Caco-2 (cell line): Measurements from ENCODE around the gene FAM168A. TPM values are rescaled to one million over a fixed set of nuclear protein-coding genes. Genes with fewer than 3 reads are reported as not detected.

Experiments used
- BruUV-seq: library from RNA; stranded (reverse); fragments of 400-500 nt; replicated peaks from 2 replicates; lab custom pipeline; 2021; lab: Mats Ljungman, UMichigan
- CTCF ChIA-PET: fragments of 300-600 bp; sonication (Branson Sonifier 250); formaldehyde crosslinking; loops from one replicate; lab custom pipeline; 2022; ENCODE audit warnings: antibody characterized with exemption; lab: Charles Lee
- POLR2A ChIA-PET: fragments of 300-600 bp; sonication (Branson Sonifier 250); formaldehyde crosslinking; loops from one replicate; lab custom pipeline; 2022; ENCODE audit warnings: antibody characterized with exemption; lab: Charles Lee
- DNase-seq, 2 experiments: peaks; one replicate each; pipeline versions ENCODE4 v3.0.0 to v3.0.0-alpha.2; 2020 to 2022
- H3K27me3 ChIP-seq: replicated peaks from 2 replicates; pipeline ENCODE4 v1.6.0; 2011; ENCODE audit warnings: low read length; ENCODE audit not compliant: control insufficient read depth, insufficient read depth
- H3K36me3 ChIP-seq: 2 replicates; pipeline ENCODE4 v1.5.1; 2011; ENCODE audit warnings: low read length; ENCODE audit not compliant: control insufficient read depth, insufficient read depth
- H3K4me1 ChIP-seq: fragments of 250-450 bp; sonication (Bioruptor Pico); 2 replicates; pipeline ENCODE4 v1.5.1; 2020; ENCODE audit warnings: mild to moderate bottlenecking
- H3K4me3 ChIP-seq: 2 replicates; pipeline ENCODE4 v1.5.1; 2011; ENCODE audit warnings: low read depth, mild to moderate bottlenecking, control low read depth, low read length
- H3K9me3 ChIP-seq: fragments of 250-450 bp; sonication (Bioruptor Pico); 2 replicates; pipeline ENCODE4 v1.5.1; 2020; ENCODE audit warnings: mild to moderate bottlenecking, moderate library complexity
- H3K27ac Mint-ChIP-seq: one replicate; pipeline ENCODE4 v1.8.0; 2022; ENCODE audit warnings: mixed read lengths; ENCODE audit not compliant: unreplicated experiment
- H3K27me3 Mint-ChIP-seq: one replicate; pipeline ENCODE4 v1.8.0; 2022; ENCODE audit warnings: mixed read lengths; ENCODE audit not compliant: insufficient read depth, unreplicated experiment
- H3K36me3 Mint-ChIP-seq: one replicate; pipeline ENCODE4 v1.8.0; 2022; ENCODE audit warnings: mild to moderate bottlenecking, mixed read lengths; ENCODE audit not compliant: insufficient read depth, unreplicated experiment
- H3K4me1 Mint-ChIP-seq: one replicate; pipeline ENCODE4 v1.8.0; 2022; ENCODE audit warnings: low read depth, mixed read lengths; ENCODE audit not compliant: unreplicated experiment
- H3K4me3 Mint-ChIP-seq: one replicate; pipeline ENCODE4 v1.8.0; 2022; ENCODE audit warnings: mild to moderate bottlenecking, moderate library complexity, mixed read lengths; ENCODE audit not compliant: unreplicated experiment
- H3K9me3 Mint-ChIP-seq: one replicate; pipeline ENCODE4 v1.8.0; 2022; ENCODE audit warnings: mixed read lengths; ENCODE audit not compliant: unreplicated experiment
- CTCF ChIP-seq, 2 experiments: fragments of 200-600 bp in 1 of 2; IDR thresholded peaks; 1 replicate in 1 of 2; 2 replicates in 1 of 2; pipeline versions ENCODE4 v1.5.1 to v1.8.0; 2011 to 2022; ENCODE audit warnings: antibody characterized with exemption in 1 of 2, control low read depth in 1 of 2, inconsistent platforms in 1 of 2, low read depth in 1 of 2, low read length in 1 of 2, mild to moderate bottlenecking in 1 of 2, moderate library complexity in 1 of 2; ENCODE audit not compliant: insufficient read depth in 1 of 2, severe bottlenecking in 1 of 2, unreplicated experiment in 1 of 2
- intact Hi-C: fragments of 100-400 bp; cut with micrococcal nuclease; formaldehyde crosslinking; loops from one replicate; pipeline ENCODE4 v1.10.0; 2022; ENCODE audit not compliant: unreplicated experiment
- total RNA-seq: library from RNA; stranded (reverse); gene quantifications from 2 replicates; pipeline ENCODE4 v1.2.3, GENCODE V29; 2022

The FAM168A gene
- total RNA-seq, 1 experiment from 2014 or later: 46.0 TPM

- H3K9me3 ChIP-seq: no peaks in the 10 kb centered on the region
- intact Hi-C loops: loop anchor here (1.0 to 5.0 kb wide), 4 partner anchors 103 to 452 kb away; partner anchors contain the start of gene FAM168A
- CTCF ChIA-PET: interaction anchor here (0.6 to 2.4 kb wide), 6 partner anchors 23 to 453 kb away, joined by 3 to 32 read pairs (median 8); partner anchors contain the start of gene FAM168A
- H3K4me3 ChIP-seq: no peak overlapping the region
- POLR2A ChIA-PET: no interaction called here
- no peaks in the 10 kb centered on the region for H3K36me3 ChIP-seq
- BruUV-seq: no TSS peak
- H3K4me1 ChIP-seq: peaks cover 5% of the 10 kb centered on the region; the same call in 1 of the 2 replicates
- H3K27ac Mint-ChIP-seq: no peak overlapping the region
- no peak overlapping the region for H3K4me3 Mint-ChIP-seq
- TF ChIP-seq CTCF (IDR thresholded peaks at IDR 0.05; ENCODE audit: insufficient read depth in 1 of 2, low read depth in 1 of 2, low read length in 1 of 2, severe bottlenecking in 1 of 2, unreplicated experiment in 1 of 2): peak; percentile 95 to 98
- H3K4me1 Mint-ChIP-seq: peaks cover 6% of the 10 kb centered on the region
- no peaks in the 10 kb centered on the region for H3K36me3 Mint-ChIP-seq
- H3K27me3 Mint-ChIP-seq: no peaks in the 10 kb centered on the region
- no peaks in the 10 kb centered on the region for H3K9me3 Mint-ChIP-seq
- no peaks in the 10 kb centered on the region for H3K27me3 ChIP-seq
- DNase-seq: peak in 1 of 2 experiments; percentile 63
Observed at GRCh38 chr11:73478737-73479347, 119.1 kb downstream of the FAM168A start.

- no peaks in the 10 kb centered on the region for H3K9me3 Mint-ChIP-seq
- no TSS peak for BruUV-seq
- POLR2A ChIA-PET: no interaction called here
- H3K4me3 Mint-ChIP-seq: no peak overlapping the region
- peaks cover 6% of the 10 kb centered on the region for H3K4me1 Mint-ChIP-seq
- no peaks in the 10 kb centered on the region for H3K36me3 ChIP-seq
- intact Hi-C loops: loop anchor here (5.0 kb wide), 2 partner anchors 105 to 185 kb away; no protein-coding TSS in a partner anchor
- no peak overlapping the region for H3K4me3 ChIP-seq
- H3K4me1 ChIP-seq: peaks cover 5% of the 10 kb centered on the region; the same call in 1 of the 2 replicates
- H3K27ac Mint-ChIP-seq: no peak overlapping the region
- CTCF ChIA-PET: no interaction called here
- no peaks in the 10 kb centered on the region for H3K27me3 Mint-ChIP-seq
- TF ChIP-seq CTCF (IDR thresholded peaks at IDR 0.05; ENCODE audit: insufficient read depth in 1 of 2, low read depth in 1 of 2, low read length in 1 of 2, severe bottlenecking in 1 of 2, unreplicated experiment in 1 of 2): no peak
- DNase-seq: no peak
- no peaks in the 10 kb centered on the region for H3K27me3 ChIP-seq
- H3K36me3 Mint-ChIP-seq: no peaks in the 10 kb centered on the region
- H3K9me3 ChIP-seq: no peaks in the 10 kb centered on the region
Observed at GRCh38 chr11:73477518-73477917, 120.4 kb downstream of the FAM168A start.

- Histone ChIP-seq H3K4me1 (peaks cover 5% of the 10 kb centered on the region; the same call in 1 of the 2 replicates), H3K27me3 (no peaks in the 10 kb centered on the region), H3K9me3 (no peaks in the 10 kb centered on the region), H3K36me3 (no peaks in the 10 kb centered on the region), H3K4me3 (no peak overlapping the region)
- no TSS peak for BruUV-seq
- DNase-seq: no peak
- no peak overlapping the region for H3K27ac Mint-ChIP-seq
- no peak overlapping the region for H3K4me3 Mint-ChIP-seq
- no peaks in the 10 kb centered on the region for H3K27me3 Mint-ChIP-seq
- no peaks in the 10 kb centered on the region for H3K9me3 Mint-ChIP-seq
- ChIA-PET POLR2A (no interaction called here), CTCF (no interaction called here)
- no peaks in the 10 kb centered on the region for H3K36me3 Mint-ChIP-seq
- no peak for TF ChIP-seq CTCF (IDR thresholded peaks at IDR 0.05; ENCODE audit: insufficient read depth in 1 of 2, low read depth in 1 of 2, low read length in 1 of 2, severe bottlenecking in 1 of 2, unreplicated experiment in 1 of 2)
- intact Hi-C loops: loop anchor here (5.0 kb wide), 2 partner anchors 107 to 187 kb away; no protein-coding TSS in a partner anchor
- H3K4me1 Mint-ChIP-seq: peaks cover 6% of the 10 kb centered on the region
Observed at GRCh38 chr11:73475549-73476095, 122.3 kb downstream of the FAM168A start.
